ENCODE results near the gene DBH.

Gene DBH

DNA sequence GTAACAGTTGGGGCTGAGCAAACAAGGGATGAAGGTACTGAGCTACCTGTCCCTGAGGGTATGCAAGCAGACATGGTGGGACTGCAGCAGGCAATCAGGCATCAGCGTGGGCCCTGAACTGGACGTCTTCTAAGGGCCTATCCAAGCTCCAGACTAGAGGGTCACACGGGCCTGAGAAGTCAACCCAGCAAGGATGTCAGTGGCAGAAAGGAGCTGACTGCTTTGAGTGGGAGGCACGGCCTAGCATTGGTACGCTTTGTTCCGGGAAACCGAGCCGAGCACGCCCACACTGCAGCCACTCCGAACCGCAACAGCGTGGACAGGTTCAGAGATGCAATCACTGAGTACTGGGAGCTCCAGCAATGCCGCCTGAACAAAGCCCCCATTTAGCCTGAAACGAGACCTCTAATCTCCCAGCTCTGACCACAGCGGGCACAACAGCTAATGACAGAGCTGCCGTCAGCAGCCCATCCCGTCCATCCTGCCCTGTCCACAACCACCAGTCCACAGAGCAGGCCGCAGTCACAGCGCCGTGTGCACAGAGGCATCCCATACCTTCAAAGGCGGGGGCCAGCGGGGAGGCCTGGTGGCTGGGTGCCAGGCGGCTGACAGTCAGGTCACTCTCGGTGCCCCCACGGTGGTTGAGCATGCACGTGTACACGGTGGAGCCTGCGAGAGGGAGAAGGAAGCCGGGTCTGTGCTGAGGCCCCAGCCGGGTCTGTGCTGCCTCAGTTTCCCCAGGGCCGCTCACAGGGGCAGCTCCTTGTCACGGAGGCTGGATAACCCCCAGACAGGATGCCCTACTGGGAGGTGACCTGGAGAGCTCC is 57.8 kb downstream of the DBH start:
- Histone ChIP-seq H3K4me3 (ENCODE audit: low read length) (no peak overlapping the region), H2AFZ (ENCODE audit: low read length) (no peak overlapping the region), H3K9me2 (replicated peaks; ENCODE audit: insufficient read depth, low read length) (no peaks in the 10 kb centered on the region), H3K9me3 (replicated peaks; ENCODE audit: insufficient read depth, low read length) (no peaks in the 10 kb centered on the region), H3K4me1 (ENCODE audit: low read length) (no peaks in the 10 kb centered on the region), H3K4me2 (ENCODE audit: low read depth, low read length) (no peak overlapping the region), H3F3A (ENCODE audit: insufficient read depth, low read length) (no peaks in the 10 kb centered on the region), H3K27ac (ENCODE audit: low read length) (no peak overlapping the region), H3K79me2 (ENCODE audit: low read length) (no peaks in the 10 kb centered on the region), H3K9ac (ENCODE audit: low read length) (no peak overlapping the region), H4K20me1 (ENCODE audit: insufficient read depth, low read length) (no peaks in the 10 kb centered on the region), H3K27me3 (replicated peaks; ENCODE audit: insufficient read depth, low read length) (peaks cover 93% of the 10 kb centered on the region), H3K36me3 (replicated peaks; ENCODE audit: insufficient read depth, low read length) (no peaks in the 10 kb centered on the region)
- no peak for TF ChIP-seq EZH2 (optimal IDR thresholded peaks at IDR 0.05; ENCODE audit: low read depth, low read length)
- TF ChIP-seq EZH2phosphoT487 (IDR thresholded peaks at IDR 0.05; ENCODE audit: low read length) = no peak
- TF ChIP-seq, protein P1, sequence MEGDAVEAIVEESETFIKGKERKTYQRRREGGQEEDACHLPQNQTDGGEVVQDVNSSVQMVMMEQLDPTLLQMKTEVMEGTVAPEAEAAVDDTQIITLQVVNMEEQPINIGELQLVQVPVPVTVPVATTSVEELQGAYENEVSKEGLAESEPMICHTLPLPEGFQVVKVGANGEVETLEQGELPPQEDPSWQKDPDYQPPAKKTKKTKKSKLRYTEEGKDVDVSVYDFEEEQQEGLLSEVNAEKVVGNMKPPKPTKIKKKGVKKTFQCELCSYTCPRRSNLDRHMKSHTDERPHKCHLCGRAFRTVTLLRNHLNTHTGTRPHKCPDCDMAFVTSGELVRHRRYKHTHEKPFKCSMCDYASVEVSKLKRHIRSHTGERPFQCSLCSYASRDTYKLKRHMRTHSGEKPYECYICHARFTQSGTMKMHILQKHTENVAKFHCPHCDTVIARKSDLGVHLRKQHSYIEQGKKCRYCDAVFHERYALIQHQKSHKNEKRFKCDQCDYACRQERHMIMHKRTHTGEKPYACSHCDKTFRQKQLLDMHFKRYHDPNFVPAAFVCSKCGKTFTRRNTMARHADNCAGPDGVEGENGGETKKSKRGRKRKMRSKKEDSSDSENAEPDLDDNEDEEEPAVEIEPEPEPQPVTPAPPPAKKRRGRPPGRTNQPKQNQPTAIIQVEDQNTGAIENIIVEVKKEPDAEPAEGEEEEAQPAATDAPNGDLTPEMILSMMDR (IDR thresholded peaks at IDR 0.05; ENCODE audit: low read length) = no peak
- no peak for DNase-seq

DNA sequence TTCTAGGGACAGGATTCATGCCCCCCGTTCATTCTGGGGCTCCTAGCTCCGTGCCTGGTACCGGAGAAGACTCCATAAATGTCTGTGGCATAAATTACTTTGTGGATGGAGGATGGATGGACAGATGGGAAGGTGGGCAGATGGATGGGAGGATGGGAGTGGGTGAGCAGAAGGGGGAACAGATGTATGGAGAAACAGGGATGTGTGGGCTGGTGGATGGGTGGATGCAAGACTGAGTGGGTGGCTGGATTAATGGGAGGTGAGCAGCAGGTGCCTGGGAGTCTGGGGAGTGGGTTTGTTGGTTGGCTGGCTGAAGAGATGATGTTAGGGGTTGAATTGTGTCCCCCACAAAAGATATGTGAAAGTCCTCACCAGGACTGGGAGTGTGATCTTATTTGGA is 58.5 kb downstream of the DBH start:
- no peaks in the 10 kb centered on the region for H3K9me3 ChIP-seq (replicated peaks; ENCODE audit: insufficient read depth, low read length)
- no peaks in the 10 kb centered on the region for H4K20me1 ChIP-seq (ENCODE audit: insufficient read depth, low read length)
- H3K36me3 ChIP-seq (replicated peaks; ENCODE audit: insufficient read depth, low read length) = no peaks in the 10 kb centered on the region

DNA sequence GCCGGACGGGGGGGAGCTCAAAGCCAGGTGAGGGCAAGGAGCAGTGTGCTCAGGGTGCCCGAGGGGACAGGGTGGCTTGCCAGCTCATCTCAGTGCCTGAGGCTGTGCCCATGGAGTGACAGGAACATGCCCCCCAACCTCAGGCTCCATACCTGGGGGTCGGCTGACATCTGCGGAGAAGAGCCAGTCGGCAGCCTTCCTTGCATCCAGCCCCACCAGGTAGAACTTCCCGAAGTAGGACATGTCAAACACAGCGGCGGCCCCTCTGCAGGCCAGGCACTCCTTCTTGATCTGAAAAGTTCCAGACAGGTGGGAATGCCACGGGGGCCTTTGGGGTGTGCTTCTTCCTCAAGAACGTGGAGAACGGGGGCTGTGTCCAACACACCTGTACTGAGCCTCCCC is 59.9 kb downstream of the DBH start:
- Histone ChIP-seq H3K4me2 (ENCODE audit: low read depth, low read length) (no peak overlapping the region), H3K4me3 (ENCODE audit: low read length) (no peak overlapping the region), H3K9me2 (replicated peaks; ENCODE audit: insufficient read depth, low read length) (no peaks in the 10 kb centered on the region), H3K36me3 (replicated peaks; ENCODE audit: insufficient read depth, low read length) (no peaks in the 10 kb centered on the region), H3K27ac (ENCODE audit: low read length) (no peak overlapping the region), H3K27me3 (replicated peaks; ENCODE audit: insufficient read depth, low read length) (peaks cover 91% of the 10 kb centered on the region), H3K9ac (ENCODE audit: low read length) (no peak overlapping the region), H4K20me1 (ENCODE audit: insufficient read depth, low read length) (no peaks in the 10 kb centered on the region), H3K79me2 (ENCODE audit: low read length) (no peaks in the 10 kb centered on the region), H3K9me3 (replicated peaks; ENCODE audit: insufficient read depth, low read length) (no peaks in the 10 kb centered on the region), H3K4me1 (ENCODE audit: low read length) (no peaks in the 10 kb centered on the region), H2AFZ (ENCODE audit: low read length) (no peak overlapping the region), H3F3A (ENCODE audit: insufficient read depth, low read length) (no peaks in the 10 kb centered on the region)
- TF ChIP-seq, protein P1 (IDR thresholded peaks at IDR 0.05; ENCODE audit: low read length) = no peak
- TF ChIP-seq EZH2 (optimal IDR thresholded peaks at IDR 0.05; ENCODE audit: low read depth, low read length) (no peak), EZH2phosphoT487 (IDR thresholded peaks at IDR 0.05; ENCODE audit: low read length) (no peak)
- no peak for DNase-seq

More for the DNA sequence above, 58.5 kb downstream of the DBH start:
- no peak overlapping the region for H3K4me2 ChIP-seq (ENCODE audit: low read depth, low read length)
- no peaks in the 10 kb centered on the region for H3K79me2 ChIP-seq (ENCODE audit: low read length)
- H3K27ac ChIP-seq (ENCODE audit: low read length) = no peak overlapping the region
- H3K9me2 ChIP-seq (replicated peaks; ENCODE audit: insufficient read depth, low read length) = no peaks in the 10 kb centered on the region
- no peak overlapping the region for H2AFZ ChIP-seq (ENCODE audit: low read length)
- peaks cover 91% of the 10 kb centered on the region for H3K27me3 ChIP-seq (replicated peaks; ENCODE audit: insufficient read depth, low read length)
- DNase-seq = no peak
- H3K9ac ChIP-seq (ENCODE audit: low read length) = no peak overlapping the region
- no peaks in the 10 kb centered on the region for H3K4me1 ChIP-seq (ENCODE audit: low read length)
- H3K4me3 ChIP-seq (ENCODE audit: low read length) = no peak overlapping the region
- TF ChIP-seq EZH2phosphoT487 (IDR thresholded peaks at IDR 0.05; ENCODE audit: low read length) = no peak
- TF ChIP-seq, protein P1 (IDR thresholded peaks at IDR 0.05; ENCODE audit: low read length) = no peak
- no peaks in the 10 kb centered on the region for H3F3A ChIP-seq (ENCODE audit: insufficient read depth, low read length)
